NCI-H748 treated with DMSO at 0.1 percent for 48 hours (cell line): ENCODE measurements around the gene TNFRSF12A.
A peak's percentile ranks its signal among the peaks of the same experiment; 100 is the strongest.
"Not testable (repeated sequence)": the region's sequence is repeated elsewhere in the genome, so short reads cannot be mapped to it uniquely, and the experiment has no call there.

Experiments used
- DNase-seq: peaks from one replicate; lab custom pipeline; 2025; lab: John Stamatoyannopoulos, UW

TNFRSF12A gene

DNA sequence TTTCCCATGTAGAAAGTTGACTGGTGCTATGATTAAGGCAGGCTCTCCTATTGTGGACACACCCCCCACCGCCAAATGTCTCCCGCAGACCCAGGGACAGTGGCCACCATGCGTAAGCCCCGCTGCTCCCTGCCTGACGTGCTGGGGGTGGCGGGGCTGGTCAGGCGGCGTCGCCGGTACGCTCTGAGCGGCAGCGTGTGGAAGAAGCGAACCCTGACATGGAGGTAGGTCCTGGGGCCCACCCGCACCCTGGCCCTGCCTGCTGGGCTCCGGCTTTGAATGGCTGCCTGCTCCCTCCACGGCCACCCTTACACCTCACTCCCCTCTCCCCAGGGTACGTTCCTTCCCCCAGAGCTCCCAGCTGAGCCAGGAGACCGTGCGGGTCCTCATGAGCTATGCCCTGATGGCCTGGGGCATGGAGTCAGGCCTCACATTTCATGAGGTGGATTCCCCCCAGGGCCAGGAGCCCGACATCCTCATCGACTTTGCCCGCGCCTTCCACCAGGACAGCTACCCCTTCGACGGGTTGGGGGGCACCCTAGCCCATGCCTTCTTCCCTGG is 29.8 kb downstream of the TNFRSF12A start:
- DNase-seq = no peak

GRCh38 chr16:3050487-3050886 is 30.3 kb downstream of the TNFRSF12A start:
- DNase-seq = no peak

- no peak for DNase-seq
Observed at GRCh38 chr16:3051009-3051408, 30.8 kb downstream of the TNFRSF12A start.

DNA sequence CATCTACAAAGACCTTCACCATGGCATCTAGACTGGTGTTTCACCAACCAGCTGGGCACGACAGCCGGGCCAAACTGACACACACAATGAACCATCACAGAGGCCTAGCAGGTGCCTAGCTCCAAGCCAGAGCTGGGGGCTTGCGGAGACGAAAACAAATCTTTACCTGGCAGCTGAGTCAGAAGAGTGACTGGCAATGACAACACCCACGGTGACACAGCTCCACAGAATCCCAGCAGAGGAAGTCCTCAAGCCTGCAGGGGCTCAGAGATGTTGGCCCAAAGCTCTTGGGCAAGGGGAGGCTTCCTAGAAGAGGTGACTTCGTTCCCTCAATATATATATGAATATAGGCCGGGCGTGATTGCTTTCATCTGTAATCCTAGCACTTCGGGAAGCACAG is 31.3 kb downstream of the TNFRSF12A start:
- no peak for DNase-seq

DNA sequence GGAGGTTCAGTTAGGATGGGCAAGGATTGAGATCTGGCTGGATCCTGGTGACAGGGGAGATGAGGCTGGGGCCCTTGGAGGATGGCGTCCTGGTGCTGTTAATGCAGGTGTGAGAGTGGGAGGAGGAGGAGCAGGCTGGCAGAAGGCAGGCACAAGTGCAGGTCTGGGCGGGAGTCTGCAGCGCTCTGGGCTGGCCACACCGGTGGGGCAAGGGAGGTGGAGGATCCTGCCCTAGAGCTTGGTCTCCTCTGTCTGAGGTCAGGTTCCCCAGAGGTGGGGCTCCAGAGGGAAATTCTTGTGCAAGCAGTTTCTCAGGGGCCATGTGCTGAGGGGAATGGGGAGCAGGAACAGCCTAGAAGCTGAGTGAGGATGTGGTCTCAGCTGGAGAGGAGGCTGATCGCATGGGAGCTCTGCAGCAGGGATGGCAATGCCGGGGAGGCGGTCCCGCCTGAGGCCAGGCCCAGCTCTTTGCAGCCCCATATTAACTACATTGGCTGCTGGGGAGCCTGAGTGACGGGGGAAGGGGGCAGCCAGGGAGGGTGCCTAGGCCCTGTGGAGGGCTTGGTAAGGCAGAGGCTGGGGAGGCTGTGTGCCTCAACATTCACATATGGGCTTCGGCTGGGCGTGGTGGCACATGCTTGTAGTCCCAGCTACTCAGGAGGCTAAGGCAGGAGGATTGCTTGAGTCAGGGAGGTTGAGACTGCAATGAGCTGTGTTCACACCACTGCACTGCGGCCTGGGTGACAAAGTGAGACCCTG is 32.6 kb downstream of the TNFRSF12A start:
- DNase-seq = not testable (repeated sequence)

GRCh38 chr16:3053330-3053710 is 33.2 kb downstream of the TNFRSF12A start:
- DNase-seq = not testable (repeated sequence)

DNA sequence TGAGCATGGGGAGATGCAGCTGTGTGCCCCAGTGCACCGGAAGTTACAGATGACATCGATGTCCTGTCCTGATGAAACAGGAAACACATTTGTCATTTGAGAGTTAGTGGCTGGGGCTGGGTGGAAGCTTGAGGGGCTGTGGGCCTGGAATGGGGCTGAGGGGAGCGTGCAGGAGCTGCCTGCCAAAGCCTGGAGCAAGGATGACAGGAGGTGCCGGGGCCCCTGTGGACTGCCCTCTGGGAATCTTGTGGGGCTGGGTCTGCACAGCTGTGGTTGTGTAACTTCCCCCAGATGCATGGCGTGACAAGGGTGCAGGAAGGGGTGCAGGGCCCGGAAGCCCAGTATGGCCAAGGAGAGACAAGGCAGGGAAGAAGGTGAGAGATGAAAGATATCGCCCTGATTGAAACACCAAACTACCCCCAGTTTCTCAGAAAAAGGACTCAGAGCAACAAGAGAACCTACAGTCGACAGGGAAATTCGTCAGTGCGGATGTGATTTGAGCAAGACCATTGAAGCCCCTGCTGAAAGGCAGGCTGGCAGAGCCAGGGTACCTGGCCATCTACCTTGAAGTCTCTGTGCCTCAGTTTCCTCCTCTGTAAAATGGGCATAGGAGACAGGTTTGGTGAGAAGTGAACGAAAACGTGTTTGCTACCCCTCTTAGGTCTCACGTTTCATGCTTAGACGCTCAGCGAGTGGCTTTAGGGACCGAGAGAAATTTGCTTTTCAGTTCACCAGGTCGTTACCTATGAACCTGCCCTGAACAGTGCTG is 35.0 kb downstream of the TNFRSF12A start:
- DNase-seq = no peak

GRCh38 chr16:3055734-3056115 is 35.6 kb downstream of the TNFRSF12A start:
- DNase-seq = not testable (repeated sequence)

GRCh38 chr16:3056336-3057180 is 36.4 kb downstream of the TNFRSF12A start:
- no peak for DNase-seq

DNA sequence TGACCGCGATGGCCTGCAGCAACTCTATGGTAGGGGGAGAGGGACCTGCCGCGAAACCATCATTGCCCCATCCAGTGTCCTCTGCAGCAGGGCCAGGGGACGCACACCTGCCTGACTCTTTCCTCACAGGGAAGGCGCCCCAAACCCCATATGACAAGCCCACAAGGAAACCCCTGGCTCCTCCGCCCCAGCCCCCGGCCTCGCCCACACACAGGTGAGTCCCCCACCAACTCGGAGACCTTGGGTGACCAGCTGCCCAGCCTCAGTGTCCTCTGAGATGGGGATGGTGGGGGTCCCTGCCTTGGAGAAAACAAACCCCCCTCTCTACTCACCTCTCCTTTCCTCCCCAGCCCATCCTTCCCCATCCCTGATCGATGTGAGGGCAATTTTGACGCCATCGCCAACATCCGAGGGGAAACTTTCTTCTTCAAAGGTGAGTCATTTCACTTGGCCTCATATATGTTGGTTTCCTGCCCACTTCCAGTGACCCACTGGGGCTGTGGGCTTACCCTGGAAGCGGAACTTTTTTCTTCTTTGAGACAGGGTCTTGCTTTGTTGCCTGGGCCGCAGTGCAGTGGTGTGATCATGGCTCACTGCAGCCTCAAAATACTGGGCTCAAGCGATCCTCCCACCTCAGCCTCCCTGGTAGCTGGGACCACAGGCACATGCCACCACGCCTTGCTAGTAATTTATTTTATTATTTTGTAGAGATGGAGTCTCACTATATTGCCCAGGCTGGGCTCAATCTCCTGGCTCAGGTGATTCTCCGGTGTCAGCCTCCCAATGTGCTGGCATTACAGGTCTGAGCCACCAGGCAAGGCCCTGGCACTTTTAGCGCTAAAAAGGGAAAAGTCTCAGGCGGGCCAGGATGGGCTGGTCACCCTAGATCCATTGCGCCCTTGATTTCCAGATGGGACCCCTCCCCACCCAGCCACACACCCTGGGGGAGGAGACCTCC is 37.3 kb downstream of the TNFRSF12A start:
- DNase-seq = no peak

DNA sequence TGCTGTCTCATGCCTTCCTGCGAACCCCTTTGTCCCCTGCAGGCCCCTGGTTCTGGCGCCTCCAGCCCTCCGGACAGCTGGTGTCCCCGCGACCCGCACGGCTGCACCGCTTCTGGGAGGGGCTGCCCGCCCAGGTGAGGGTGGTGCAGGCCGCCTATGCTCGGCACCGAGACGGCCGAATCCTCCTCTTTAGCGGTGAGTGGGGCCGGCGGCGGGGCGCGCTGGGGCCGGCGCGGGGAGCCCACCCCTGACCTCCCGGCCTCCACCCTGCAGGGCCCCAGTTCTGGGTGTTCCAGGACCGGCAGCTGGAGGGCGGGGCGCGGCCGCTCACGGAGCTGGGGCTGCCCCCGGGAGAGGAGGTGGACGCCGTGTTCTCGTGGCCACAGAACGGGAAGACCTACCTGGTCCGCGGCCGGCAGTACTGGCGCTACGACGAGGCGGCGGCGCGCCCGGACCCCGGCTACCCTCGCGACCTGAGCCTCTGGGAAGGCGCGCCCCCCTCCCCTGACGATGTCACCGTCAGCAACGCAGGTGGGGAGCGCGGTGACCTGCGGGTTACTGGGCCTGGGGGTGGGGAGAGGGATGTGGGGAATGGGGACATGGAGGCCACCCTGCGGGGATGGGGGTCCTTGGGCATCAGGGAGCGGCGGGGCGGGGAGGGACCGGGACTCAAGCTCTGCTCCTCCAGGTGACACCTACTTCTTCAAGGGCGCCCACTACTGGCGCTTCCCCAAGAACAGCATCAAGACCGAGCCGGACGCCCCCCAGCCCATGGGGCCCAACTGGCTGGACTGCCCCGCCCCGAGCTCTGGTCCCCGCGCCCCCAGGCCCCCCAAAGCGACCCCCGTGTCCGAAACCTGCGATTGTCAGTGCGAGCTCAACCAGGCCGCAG is 38.2 kb downstream of the TNFRSF12A start:
- no peak for DNase-seq

- peak; percentile 4 for DNase-seq
Observed at GRCh38 chr16:3059041-3059722, 39.0 kb downstream of the TNFRSF12A start.

DNA sequence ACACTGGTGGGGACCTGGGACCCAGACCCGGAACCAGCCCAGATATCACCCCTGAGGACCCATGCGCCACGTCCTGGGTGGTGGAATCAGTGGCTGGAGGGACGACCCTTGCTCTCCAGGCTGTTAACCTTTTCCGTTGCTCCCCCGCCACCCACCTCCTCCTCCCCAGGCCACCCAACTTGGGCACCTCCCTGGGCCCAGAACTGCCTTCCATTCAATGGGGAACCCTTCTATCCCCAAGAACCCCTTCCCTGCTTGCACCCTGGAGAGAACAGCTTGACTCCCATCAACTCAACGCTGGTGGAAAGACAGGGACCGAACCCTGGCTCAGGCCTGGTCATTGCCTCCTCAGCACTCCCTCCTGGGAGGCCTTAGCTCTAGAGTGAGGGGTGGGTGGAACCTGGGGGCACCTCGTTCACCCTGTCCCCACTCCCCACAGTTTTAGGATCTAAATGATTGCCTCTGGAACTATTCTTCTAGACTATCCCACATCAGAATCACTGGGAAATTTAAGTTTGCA is 39.6 kb downstream of the TNFRSF12A start:
- DNase-seq = no peak

DNA sequence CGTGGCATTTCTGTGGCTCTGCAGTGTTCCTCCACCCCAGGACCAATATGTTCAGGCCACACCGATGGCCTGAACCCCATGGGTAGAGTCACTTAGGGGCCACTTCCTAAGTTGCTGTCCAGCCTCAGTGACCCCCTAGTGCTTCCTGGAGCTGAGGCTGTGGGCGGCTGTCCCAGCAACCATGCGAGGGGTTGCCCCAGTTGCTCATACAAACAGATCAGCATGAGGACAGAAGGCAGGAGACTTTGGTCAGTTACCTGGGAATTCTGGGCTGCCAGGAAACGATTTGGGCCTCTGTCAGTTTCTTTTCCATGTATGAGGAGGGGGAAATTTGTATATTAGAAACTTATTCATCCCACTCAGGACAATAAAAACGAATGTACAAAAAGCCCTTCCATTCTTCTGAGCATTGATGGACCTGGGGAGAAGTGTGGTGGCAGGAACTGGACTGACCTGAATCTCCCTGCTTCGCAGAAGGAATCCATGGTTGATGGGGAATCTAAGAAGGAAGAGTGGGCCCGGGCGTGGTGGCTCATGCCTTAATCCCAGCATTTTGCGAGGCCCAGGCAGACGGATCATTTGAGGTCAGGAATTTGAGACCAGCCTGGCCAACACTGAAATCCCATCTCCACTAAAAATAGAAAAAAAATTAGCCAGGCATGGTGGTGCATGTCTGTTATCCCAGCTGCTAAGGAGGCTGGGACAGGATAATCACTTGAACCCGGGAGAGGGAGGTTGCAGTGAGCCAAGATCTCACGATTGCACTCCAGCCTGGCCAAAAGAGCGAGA is 40.4 kb downstream of the TNFRSF12A start:
- DNase-seq = no peak

DNA sequence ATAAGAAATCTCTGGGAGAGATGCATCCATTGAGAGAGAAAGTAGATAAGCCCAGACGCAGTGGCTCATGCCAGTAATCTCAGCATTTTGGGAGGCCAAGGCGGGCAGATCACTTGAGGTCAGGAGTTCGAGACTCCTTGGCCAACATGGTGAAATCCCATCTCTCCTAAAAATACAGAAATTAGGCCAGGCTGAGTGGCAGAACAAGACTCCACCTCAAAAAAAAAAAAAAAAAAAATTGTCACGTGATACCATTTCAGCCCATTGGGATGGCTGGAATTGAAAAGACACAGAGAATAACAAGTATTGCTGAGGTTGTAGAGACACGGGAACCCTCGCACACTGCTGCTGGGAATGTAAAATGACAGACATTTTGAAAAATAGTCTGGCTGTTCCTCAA is 42.4 kb downstream of the TNFRSF12A start:
- DNase-seq = no peak

GRCh38 chr16:3063625-3064386 is 43.6 kb downstream of the TNFRSF12A start:
- DNase-seq = no peak

DNA sequence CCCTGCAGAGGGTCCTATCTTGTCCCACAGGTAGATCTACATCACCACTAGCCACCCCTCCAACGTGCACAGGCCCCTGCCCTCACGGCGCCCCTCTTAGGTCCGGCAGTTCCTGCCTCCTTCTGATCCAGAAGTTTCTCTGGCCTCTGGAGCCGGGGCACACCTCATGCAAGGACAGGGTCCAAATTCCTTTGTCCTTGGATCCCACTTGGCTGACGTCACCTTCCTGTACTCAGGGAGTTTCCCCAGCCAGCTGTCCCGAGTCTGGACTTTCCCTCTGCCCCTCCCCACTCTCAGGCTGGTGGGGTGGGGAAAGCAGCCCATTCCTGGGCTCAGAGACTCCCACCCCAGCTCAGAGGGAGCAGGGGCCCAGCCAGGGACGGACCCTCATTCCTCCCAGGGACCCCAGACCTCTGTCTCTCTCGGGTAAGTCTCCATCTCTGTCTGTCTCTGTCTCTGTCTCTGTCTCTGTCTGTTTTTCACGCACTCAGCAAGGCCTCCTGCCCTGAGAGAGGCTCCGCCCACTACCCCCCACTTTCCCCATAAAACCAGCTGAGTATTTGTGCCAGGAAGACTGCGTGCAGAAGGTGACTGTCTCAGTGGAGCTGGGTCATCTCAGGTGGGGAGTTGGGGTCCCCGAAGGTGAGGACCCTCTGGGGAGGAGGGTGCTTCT is 45.0 kb downstream of the TNFRSF12A start, which contains the start of gene IL32:
IL32 (plus strand) TSS at position 572 of the 673 bp plus-strand sequence. CDS start 172 bp downstream, outside the sequence.
- DNase-seq = no peak
